PC-9 (cell line): ENCODE results near the gene IL17RE. TPM values are rescaled to one million over a fixed set of nuclear protein-coding genes. Genes with fewer than 3 reads are reported as not detected.

Experiments
- BruUV-seq: library from RNA; stranded (reverse); fragments of 400-500 nt; replicated peaks from 2 replicates; lab custom pipeline; 2021; lab: Mats Ljungman, UMichigan
- CTCF ChIA-PET: fragments of 300-600 bp; sonication (Branson Sonifier 250); formaldehyde crosslinking; loops from one replicate; lab custom pipeline; 2022; ENCODE audit warnings: antibody characterized with exemption; lab: Charles Lee
- POLR2A ChIA-PET: fragments of 300-600 bp; sonication (Branson Sonifier 250); formaldehyde crosslinking; loops from one replicate; lab custom pipeline; 2022; ENCODE audit warnings: antibody characterized with exemption; ENCODE audit not compliant: unreplicated experiment; lab: Charles Lee
- DNase-seq, 2 experiments: peaks; one replicate each; pipeline versions ENCODE4 v3.0.0 to v3.0.0-alpha.2; 2015 to 2022; ENCODE audit warnings: mixed read lengths in 1 of 2
- H2AFZ ChIP-seq: fragments of 200-600 bp; sonication (generic); 2 replicates; pipeline ENCODE4 v1.8.1; 2017; ENCODE audit warnings: antibody characterized with exemption
- H3F3A ChIP-seq: fragments of 200-600 bp; sonication (generic); 2 replicates; pipeline ENCODE4 v1.8.1; 2017; ENCODE audit warnings: antibody characterized with exemption, mild to moderate bottlenecking, low read depth; ENCODE audit not compliant: insufficient read depth
- H3K27ac ChIP-seq: fragments of 200-600 bp; sonication (generic); 2 replicates; pipeline ENCODE4 v1.6.1; 2016; ENCODE audit warnings: mixed run types
- H3K27me3 ChIP-seq: fragments of 200-600 bp; sonication (generic); 2 replicates; pipeline ENCODE4 v1.6.1; 2016; ENCODE audit warnings: low read depth, mixed run types; ENCODE audit not compliant: insufficient read depth
- H3K36me3 ChIP-seq: fragments of 200-600 bp; sonication (generic); 2 replicates; pipeline ENCODE4 v1.6.1; 2016; ENCODE audit warnings: low read depth, mixed run types
- H3K4me1 ChIP-seq: fragments of 200-600 bp; sonication (generic); replicated peaks from 2 replicates; pipeline ENCODE4 v1.6.1; 2016; ENCODE audit warnings: mixed run types; ENCODE audit not compliant: insufficient read depth
- H3K4me2 ChIP-seq: fragments of 200-600 bp; sonication (generic); 2 replicates; pipeline ENCODE4 v1.6.1; 2017; ENCODE audit warnings: mixed run types
- H3K4me3 ChIP-seq: fragments of 200-600 bp; sonication (generic); 2 replicates; pipeline ENCODE4 v1.6.1; 2016; ENCODE audit warnings: mixed run types
- H3K79me2 ChIP-seq: fragments of 200-600 bp; sonication (generic); 2 replicates; pipeline ENCODE4 v1.6.1; 2017; ENCODE audit warnings: low read depth, mixed run types
- H3K9me2 ChIP-seq: fragments of 200-600 bp; sonication (generic); 2 replicates; pipeline ENCODE4 v1.8.1; 2017; ENCODE audit warnings: mild to moderate bottlenecking; ENCODE audit not compliant: insufficient read depth
- H3K9me3 ChIP-seq: fragments of 200-600 bp; sonication (generic); 2 replicates; pipeline ENCODE4 v1.8.1; 2016; ENCODE audit warnings: low read depth; ENCODE audit not compliant: insufficient read depth
- H4K20me1 ChIP-seq: fragments of 200-600 bp; sonication (generic); 2 replicates; pipeline ENCODE4 v1.8.1; 2017; ENCODE audit not compliant: insufficient read depth
- EZH2 ChIP-seq: fragments of 200-600 bp; sonication (generic); IDR thresholded peaks from 2 replicates; pipeline ENCODE4 v1.8.0; 2017; ENCODE audit warnings: antibody characterized with exemption, low read depth
- intact Hi-C: fragments of 100-400 bp; cut with micrococcal nuclease; formaldehyde crosslinking; loops from one replicate; pipeline ENCODE4 v1.10.0; 2022; ENCODE audit not compliant: unreplicated experiment
- total RNA-seq: library from RNA; stranded (reverse); gene quantifications from 2 replicates; pipeline ENCODE4 v1.2.3, GENCODE V29; 2021
- TF ChIP-seq, protein P1 (sequence below): fragments of 200-600 bp; sonication (generic); conservative IDR thresholded peaks from 2 replicates; pipeline ENCODE4 v1.6.1; 2017; ENCODE audit warnings: mixed run types, antibody characterized with exemption, mild to moderate bottlenecking, moderate library complexity

Gene IL17RE
- total RNA-seq, 1 experiment from 2014 or later: 23.8 TPM

- POLR2A ChIA-PET: interaction anchor here (0.6 to 0.8 kb wide), 2 partner anchors 59 to 81 kb away, joined by 3 to 4 read pairs; no protein-coding TSS in a partner anchor
Observed at GRCh38 chr3:9965200-9965875, 62.7 kb downstream of the IL17RE start.

More at GRCh38 chr3:9965200-9965875, 62.7 kb downstream of the IL17RE start:
- Histone ChIP-seq H3K36me3 (peaks cover 28% of the 10 kb centered on the region), H3K4me2 (no peak overlapping the region), H3K4me1 (peaks cover 15% of the 10 kb centered on the region), H3K9me3 (no peaks in the 10 kb centered on the region), H2AFZ (no peak overlapping the region), H3K4me3 (no peak overlapping the region), H3F3A (peaks cover 32% of the 10 kb centered on the region), H4K20me1 (no peaks in the 10 kb centered on the region), H3K27me3 (no peaks in the 10 kb centered on the region), H3K27ac (no peak overlapping the region), H3K9me2 (no peaks in the 10 kb centered on the region; the same call in 1 of the 2 replicates), H3K79me2 (no peaks in the 10 kb centered on the region)
- no TSS peak for BruUV-seq
- intact Hi-C loops: no loop called here
- CTCF ChIA-PET: interaction anchor here (0.6 kb wide), 4 partner anchors 19 to 233 kb away, joined by 3 to 4 read pairs (median 4); no protein-coding TSS in a partner anchor
- no peak for TF ChIP-seq EZH2
- TF ChIP-seq, protein P1, sequence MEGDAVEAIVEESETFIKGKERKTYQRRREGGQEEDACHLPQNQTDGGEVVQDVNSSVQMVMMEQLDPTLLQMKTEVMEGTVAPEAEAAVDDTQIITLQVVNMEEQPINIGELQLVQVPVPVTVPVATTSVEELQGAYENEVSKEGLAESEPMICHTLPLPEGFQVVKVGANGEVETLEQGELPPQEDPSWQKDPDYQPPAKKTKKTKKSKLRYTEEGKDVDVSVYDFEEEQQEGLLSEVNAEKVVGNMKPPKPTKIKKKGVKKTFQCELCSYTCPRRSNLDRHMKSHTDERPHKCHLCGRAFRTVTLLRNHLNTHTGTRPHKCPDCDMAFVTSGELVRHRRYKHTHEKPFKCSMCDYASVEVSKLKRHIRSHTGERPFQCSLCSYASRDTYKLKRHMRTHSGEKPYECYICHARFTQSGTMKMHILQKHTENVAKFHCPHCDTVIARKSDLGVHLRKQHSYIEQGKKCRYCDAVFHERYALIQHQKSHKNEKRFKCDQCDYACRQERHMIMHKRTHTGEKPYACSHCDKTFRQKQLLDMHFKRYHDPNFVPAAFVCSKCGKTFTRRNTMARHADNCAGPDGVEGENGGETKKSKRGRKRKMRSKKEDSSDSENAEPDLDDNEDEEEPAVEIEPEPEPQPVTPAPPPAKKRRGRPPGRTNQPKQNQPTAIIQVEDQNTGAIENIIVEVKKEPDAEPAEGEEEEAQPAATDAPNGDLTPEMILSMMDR: no peak
- DNase-seq: no peak

Other genes with a start within 250 kb of the IL17RE start
- not detected in 2 replicates for gene CPNE9, start 199.0 kb upstream of the IL17RE start, total RNA-seq
- gene BRPF1, start 171.1 kb upstream of the IL17RE start, total RNA-seq: 15.9 and 18.3 TPM in 2 replicates
- gene OGG1, start 152.9 kb upstream of the IL17RE start, total RNA-seq: 22.1 and 24.3 TPM in 2 replicates
- 2.0 and 3.1 TPM in 2 replicates for gene CAMK1, start 132.9 kb upstream of the IL17RE start, total RNA-seq
- 72.4 and 99.1 TPM in 2 replicates for gene TADA3, start 110.4 kb upstream of the IL17RE start, total RNA-seq
- gene ARPC4, start 109.8 kb upstream of the IL17RE start, total RNA-seq: 114 and 127 TPM in 2 replicates
- 21.7 and 35.8 TPM in 2 replicates for gene TTLL3, start 92.6 kb upstream of the IL17RE start, total RNA-seq
- gene RPUSD3, start 58.8 kb upstream of the IL17RE start, total RNA-seq: 53.2 and 57.7 TPM in 2 replicates
- 0.37 TPM in 1 of 2 replicates, not detected in the other for gene CIDEC, start 22.6 kb upstream of the IL17RE start, total RNA-seq
- 46.7 and 52.4 TPM in 2 replicates for gene JAGN1, start 12.2 kb upstream of the IL17RE start, total RNA-seq
- 45.0 and 54.6 TPM in 2 replicates for gene IL17RC, start 14.2 kb downstream of the IL17RE start, total RNA-seq
- gene CRELD1, start 31.0 kb downstream of the IL17RE start, total RNA-seq: 30.7 TPM in 2 replicates
- 0.90 and 0.93 TPM in 2 replicates for gene PRRT3, start 49.6 kb downstream of the IL17RE start, total RNA-seq
- gene EMC3, start 84.0 kb downstream of the IL17RE start, total RNA-seq: 36.1 and 57.5 TPM in 2 replicates
- 35.7 and 52.2 TPM in 2 replicates for gene FANCD2, start 123.6 kb downstream of the IL17RE start, total RNA-seq
- gene FANCD2OS, start 205.4 kb downstream of the IL17RE start, total RNA-seq: not detected in 2 replicates
- 73.8 and 109 TPM in 2 replicates for gene BRK1, start 212.8 kb downstream of the IL17RE start, total RNA-seq
- 50.2 and 52.4 TPM in 2 replicates for gene VHL, start 238.9 kb downstream of the IL17RE start, total RNA-seq